HFFc6 (cell line): Measurements from ENCODE around the gene TMEM201. TPM values are rescaled to one million over a fixed set of nuclear protein-coding genes. Genes with fewer than 3 reads are reported as not detected.

Source experiments
- DNase-seq: peaks from one replicate; pipeline ENCODE4 v3.0.0-alpha.2; 2018
- H3K27ac Mint-ChIP-seq: 2 replicates; pipeline ENCODE4 v1.8.0; 2020; ENCODE audit warnings: mild to moderate bottlenecking, mixed read lengths
- H3K27me3 Mint-ChIP-seq: 2 replicates; pipeline ENCODE4 v1.8.0; 2021; ENCODE audit warnings: mild to moderate bottlenecking, moderate library complexity, mixed read lengths; ENCODE audit not compliant: insufficient read depth
- H3K36me3 Mint-ChIP-seq: 2 replicates; pipeline ENCODE4 v1.8.0; 2021; ENCODE audit warnings: low read depth, mixed read lengths
- H3K4me1 Mint-ChIP-seq: 2 replicates; pipeline ENCODE4 v1.8.0; 2020; ENCODE audit warnings: low read depth, mixed read lengths
- H3K4me3 Mint-ChIP-seq: 2 replicates; pipeline ENCODE4 v1.8.0; 2020; ENCODE audit warnings: mild to moderate bottlenecking, moderate library complexity, mixed read lengths
- H3K9me3 Mint-ChIP-seq: 2 replicates; pipeline ENCODE4 v1.8.0; 2020; ENCODE audit warnings: mild to moderate bottlenecking, mixed read lengths
- CTCF ChIP-seq: fragments of 200-600 bp; sonication (generic); IDR thresholded peaks from 2 replicates; pipeline ENCODE4 v1.5.0; 2021; ENCODE audit warnings: antibody characterized with exemption, mild to moderate bottlenecking
- total RNA-seq, 6 experiments: library from RNA; stranded (reverse); fragmentation: NEBNext Ultra II Directional; extraction: Animal tissue kit (Norgen Biotek cat#: 25700); gene quantifications; 2 replicates in 1 of 6; 3 replicates in 5 of 6; pipeline ENCODE4 v1.2.3, GENCODE V29; 2021

Gene TMEM201
- total RNA-seq, 6 experiments from 2014 or later, result 10.5 to 14.0 (median 11.2) TPM

GRCh38 chr1:9586147-9586766 lies 2.5 kb upstream of the TMEM201 start:
- no peak for DNase-seq
- Mint-ChIP-seq H3K9me3 (no peaks in the 10 kb centered on the region), H3K4me1 (peaks cover 20% of the 10 kb centered on the region), H3K27ac (no peak overlapping the region), H3K4me3 (no peak overlapping the region), H3K36me3 (no peaks in the 10 kb centered on the region; the same call in none of the 2 replicates), H3K27me3 (peaks cover 2% of the 10 kb centered on the region; the same call in 1 of the 2 replicates)
- TF ChIP-seq CTCF, result no peak

GRCh38 chr1:9589144-9589718 lies 520 bp downstream of the TMEM201 start:
- no peaks in the 10 kb centered on the region for H3K9me3 Mint-ChIP-seq
- peak overlapping the region; percentile 88 for H3K4me3 Mint-ChIP-seq
- no peaks in the 10 kb centered on the region; the same call in 1 of the 2 replicates for H3K36me3 Mint-ChIP-seq
- H3K27ac Mint-ChIP-seq, result peak overlapping the region; percentile 56
- no peak for DNase-seq
- H3K27me3 Mint-ChIP-seq, result peaks cover 2% of the 10 kb centered on the region; the same call in 1 of the 2 replicates
- TF ChIP-seq CTCF, result no peak
- peaks cover 28% of the 10 kb centered on the region for H3K4me1 Mint-ChIP-seq

- no peaks in the 10 kb centered on the region; the same call in 1 of the 2 replicates for H3K36me3 Mint-ChIP-seq
- peak; percentile 8 for DNase-seq
- H3K9me3 Mint-ChIP-seq, result no peaks in the 10 kb centered on the region
- H3K4me1 Mint-ChIP-seq, result peaks cover 28% of the 10 kb centered on the region
- peak overlapping the region; percentile 56 for H3K27ac Mint-ChIP-seq
- TF ChIP-seq CTCF, result no peak
- peak overlapping the region; percentile 88 for H3K4me3 Mint-ChIP-seq
- peaks cover 2% of the 10 kb centered on the region; the same call in 1 of the 2 replicates for H3K27me3 Mint-ChIP-seq
These were observed 1.0 kb downstream of the TMEM201 start for GRCh38 chr1:9589719-9590157.

GRCh38 chr1:9590201-9590600 lies 1.5 kb downstream of the TMEM201 start:
- Mint-ChIP-seq H3K27ac (peak overlapping the region; percentile 56; the same call in 1 of the 2 replicates), H3K9me3 (no peaks in the 10 kb centered on the region), H3K27me3 (peaks cover 2% of the 10 kb centered on the region; the same call in 1 of the 2 replicates), H3K4me1 (peaks cover 28% of the 10 kb centered on the region), H3K4me3 (peak overlapping the region; percentile 88), H3K36me3 (no peaks in the 10 kb centered on the region; the same call in 1 of the 2 replicates)
- TF ChIP-seq CTCF, result no peak
- no peak for DNase-seq

GRCh38 chr1:9590945-9591668 lies 2.4 kb downstream of the TMEM201 start:
- Mint-ChIP-seq H3K36me3 (no peaks in the 10 kb centered on the region; the same call in 1 of the 2 replicates), H3K9me3 (no peaks in the 10 kb centered on the region), H3K4me1 (peaks cover 28% of the 10 kb centered on the region), H3K4me3 (no peak overlapping the region), H3K27me3 (peaks cover 2% of the 10 kb centered on the region; the same call in 1 of the 2 replicates), H3K27ac (no peak overlapping the region)
- TF ChIP-seq CTCF, result no peak
- no peak for DNase-seq
